GM23248 (cell line): ENCODE data around the gene ATP2B1. TPM values are rescaled to one million over a fixed set of nuclear protein-coding genes. Genes with fewer than 3 reads are reported as not detected.

Experiments
- DNase-seq: peaks from one replicate; pipeline ENCODE4 v3.0.0-alpha.2; 2015
- H2AFZ ChIP-seq: fragments of 200-600 bp; sonication (generic); 2 replicates; pipeline ENCODE4 v1.6.1; 2016; ENCODE audit warnings: antibody characterized with exemption
- H3F3A ChIP-seq: fragments of 200-600 bp; sonication (generic); 2 replicates; pipeline ENCODE4 v1.6.1; 2016; ENCODE audit warnings: mild to moderate bottlenecking, antibody characterized with exemption, mixed run types; ENCODE audit not compliant: insufficient read depth
- H3K27ac ChIP-seq: fragments of 200-600 bp; sonication (generic); 2 replicates; pipeline ENCODE4 v1.5.1; 2016; ENCODE audit warnings: mild to moderate bottlenecking
- H3K27me3 ChIP-seq: fragments of 200-600 bp; sonication (generic); replicated peaks from 2 replicates; pipeline ENCODE4 v1.6.1; 2016; ENCODE audit warnings: mild to moderate bottlenecking; ENCODE audit not compliant: insufficient read depth
- H3K36me3 ChIP-seq: fragments of 200-600 bp; sonication (generic); 2 replicates; pipeline ENCODE4 v1.6.1; 2016; ENCODE audit warnings: low read depth, mild to moderate bottlenecking
- H3K4me1 ChIP-seq: fragments of 200-600 bp; sonication (generic); 2 replicates; pipeline ENCODE4 v1.6.1; 2016; ENCODE audit warnings: mild to moderate bottlenecking; ENCODE audit not compliant: insufficient read depth
- H3K4me2 ChIP-seq: fragments of 200-600 bp; sonication (generic); one replicate; pipeline ENCODE4 v1.6.1; 2016; ENCODE audit warnings: mild to moderate bottlenecking; ENCODE audit not compliant: unreplicated experiment
- H3K4me3 ChIP-seq: fragments of 200-600 bp; sonication (generic); 2 replicates; pipeline ENCODE4 v1.5.1; 2016; ENCODE audit warnings: mild to moderate bottlenecking
- H3K79me2 ChIP-seq: fragments of 200-600 bp; sonication (generic); 2 replicates; pipeline ENCODE4 v1.6.1; 2016; ENCODE audit warnings: mild to moderate bottlenecking; ENCODE audit not compliant: insufficient read depth
- H3K9ac ChIP-seq: fragments of 200-600 bp; sonication (generic); 2 replicates; pipeline ENCODE4 v1.6.1; 2016; ENCODE audit warnings: mild to moderate bottlenecking
- H3K9me2 ChIP-seq: fragments of 200-600 bp; sonication (generic); 2 replicates; pipeline ENCODE4 v1.6.1; 2016; ENCODE audit warnings: mixed run types, mild to moderate bottlenecking, moderate library complexity; ENCODE audit not compliant: insufficient read depth
- H3K9me3 ChIP-seq: fragments of 200-600 bp; sonication (generic); one replicate; pipeline ENCODE4 v1.6.1; 2017; ENCODE audit warnings: low read depth
- H4K20me1 ChIP-seq: fragments of 200-600 bp; sonication (generic); 2 replicates; pipeline ENCODE4 v1.6.0; 2016; ENCODE audit not compliant: insufficient read depth
- EZH2 ChIP-seq: fragments of 200-600 bp; sonication (generic); IDR thresholded peaks from 2 replicates; pipeline ENCODE4 v1.6.1; 2018; ENCODE audit warnings: antibody characterized with exemption, mild to moderate bottlenecking; ENCODE audit not compliant: insufficient read depth, poor library complexity, severe bottlenecking
- EZH2phosphoT487 ChIP-seq: fragments of 200-600 bp; sonication (generic); IDR thresholded peaks from 2 replicates; pipeline ENCODE4 v1.6.1; 2018; ENCODE audit warnings: antibody characterized with exemption, moderate library complexity, mild to moderate bottlenecking, low read depth; ENCODE audit not compliant: insufficient read depth
- WGBS, 2 experiments: methylation state at CpG; one replicate each; pipeline ENCODE4 v1.1.6; 2015 to 2017; ENCODE audit warnings: low lambda C conversion rate in 2 of 2, low coverage in 1 of 2; ENCODE audit errors: missing lambda C conversion rate in 2 of 2; 5-methylcytosine and 5-hydroxymethylcytosine counted together
- in situ Hi-C: fragments of 300-500 bp; cut with MboI; formaldehyde crosslinking; loops from 2 replicates; pipeline ENCODE4 v1.15.0; 2020
- polyA plus RNA-seq: library from polyadenylated mRNA; unstranded; fragments of >200 nt; fragmentation: Nextera tagmentation; extraction: Ambion mirVana; gene quantifications from 2 replicates; pipeline ENCODE4 v1.2.1, GENCODE V29; 2016
- total RNA-seq: library from RNA; depleted of rRNA; stranded (reverse); fragments of >200 nt; shearing (Covaris generic); gene quantifications from 2 replicates; pipeline ENCODE4 v1.2.3, GENCODE V29; 2014

ATP2B1 gene
- total and polyA plus RNA-seq, 2 experiments from 2014 or later = 34.5 to 80.1 TPM

GRCh38 chr12:89745286-89745685 lies 36.6 kb upstream of the ATP2B1 start:
- no peak for DNase-seq
- no peak overlapping the region for H3K27ac ChIP-seq
- no peaks in the 10 kb centered on the region for H3K27me3 ChIP-seq
- no peaks in the 10 kb centered on the region for H4K20me1 ChIP-seq
- H3K9me2 ChIP-seq = no peaks in the 10 kb centered on the region
- peaks cover 10% of the 10 kb centered on the region for H3K9me3 ChIP-seq
- no peak overlapping the region for H2AFZ ChIP-seq
- H3K79me2 ChIP-seq = no peaks in the 10 kb centered on the region
- no peak overlapping the region for H3K4me2 ChIP-seq
- no peak overlapping the region for H3K9ac ChIP-seq
- H3K4me3 ChIP-seq = no peak overlapping the region
- H3F3A ChIP-seq = peaks cover 3% of the 10 kb centered on the region
- WGBS, 2 experiments = 66 to 73% methylated on average over 2 of the region's 2 CpGs
- peaks cover 2% of the 10 kb centered on the region; the same call in 1 of the 2 replicates for H3K4me1 ChIP-seq
- H3K36me3 ChIP-seq = no peaks in the 10 kb centered on the region; the same call in 1 of the 2 replicates
- in situ Hi-C loops = no loop called here
- TF ChIP-seq EZH2phosphoT487 (no peak), EZH2 (no peak)

GRCh38 chr12:89742337-89743022 lies 33.8 kb upstream of the ATP2B1 start:
- no peak overlapping the region for H3K9ac ChIP-seq
- 70 to 73% methylated on average over 2 of the region's 2 CpGs for WGBS, 2 experiments
- H3K27ac ChIP-seq = no peak overlapping the region
- H3K9me2 ChIP-seq = no peaks in the 10 kb centered on the region
- no peak overlapping the region for H3K4me2 ChIP-seq
- no peaks in the 10 kb centered on the region for H3K79me2 ChIP-seq
- peaks cover 12% of the 10 kb centered on the region for H3K9me3 ChIP-seq
- no peak for DNase-seq
- in situ Hi-C loops = no loop called here
- TF ChIP-seq EZH2 = no peak
- no peak for TF ChIP-seq EZH2phosphoT487
- no peaks in the 10 kb centered on the region for H3K27me3 ChIP-seq
- no peak overlapping the region for H3K4me3 ChIP-seq
- H3K36me3 ChIP-seq = no peaks in the 10 kb centered on the region; the same call in 1 of the 2 replicates
- no peaks in the 10 kb centered on the region for H3F3A ChIP-seq
- no peaks in the 10 kb centered on the region for H4K20me1 ChIP-seq
- H2AFZ ChIP-seq = no peak overlapping the region
- no peaks in the 10 kb centered on the region for H3K4me1 ChIP-seq

- Histone ChIP-seq H3K36me3 (no peaks in the 10 kb centered on the region; the same call in 1 of the 2 replicates), H3F3A (no peaks in the 10 kb centered on the region), H3K9me3 (peaks cover 12% of the 10 kb centered on the region), H3K27me3 (no peaks in the 10 kb centered on the region), H3K9me2 (no peaks in the 10 kb centered on the region), H2AFZ (no peak overlapping the region), H3K4me3 (no peak overlapping the region), H3K27ac (no peak overlapping the region), H3K4me2 (no peak overlapping the region), H3K9ac (no peak overlapping the region), H3K4me1 (no peaks in the 10 kb centered on the region), H4K20me1 (no peaks in the 10 kb centered on the region), H3K79me2 (no peaks in the 10 kb centered on the region)
- peak; percentile 12 for DNase-seq
- in situ Hi-C loops = no loop called here
- WGBS, 2 experiments = 96 to 97% methylated on average over 2 of the region's 2 CpGs
- TF ChIP-seq EZH2 (no peak), EZH2phosphoT487 (no peak)
These were observed 32.3 kb upstream of the ATP2B1 start for GRCh38 chr12:89740943-89741342.

GRCh38 chr12:89736995-89737394 lies 28.4 kb upstream of the ATP2B1 start:
- no peaks in the 10 kb centered on the region for H3K27me3 ChIP-seq
- in situ Hi-C loops = no loop called here
- H3K4me1 ChIP-seq = peaks cover 22% of the 10 kb centered on the region
- H4K20me1 ChIP-seq = no peaks in the 10 kb centered on the region
- peaks cover 16% of the 10 kb centered on the region for H3K9me3 ChIP-seq
- no peaks in the 10 kb centered on the region for H3K79me2 ChIP-seq
- H3K9me2 ChIP-seq = no peaks in the 10 kb centered on the region
- H3K9ac ChIP-seq = no peak overlapping the region
- peaks cover 30% of the 10 kb centered on the region for H3F3A ChIP-seq
- H3K4me3 ChIP-seq = no peak overlapping the region
- no peak for TF ChIP-seq EZH2phosphoT487
- TF ChIP-seq EZH2 = no peak
- H2AFZ ChIP-seq = no peak overlapping the region
- H3K36me3 ChIP-seq = no peaks in the 10 kb centered on the region; the same call in 1 of the 2 replicates
- DNase-seq = no peak
- no peak overlapping the region for H3K27ac ChIP-seq
- WGBS, 2 experiments = 88 to 94% methylated on average over 1 of the region's 1 CpG
- no peak overlapping the region for H3K4me2 ChIP-seq
